22Rv1 (cell line): ENCODE measurements around the gene MYH15.

Source experiments
- H3K27ac ChIP-seq: fragments of 450-650 bp; 2 replicates; pipeline ENCODE4 v1.5.1; 2017
- CTCF ChIP-seq: fragments of 450-650 bp; IDR thresholded peaks from 2 replicates; pipeline ENCODE4 v1.5.1; 2017; ENCODE audit warnings: mild to moderate bottlenecking
- ZFX ChIP-seq: fragments of 450-650 bp; IDR thresholded peaks from 2 replicates; pipeline ENCODE4 v1.6.1; 2017; ENCODE audit warnings: antibody characterized with exemption, borderline replicate concordance

The MYH15 gene

GRCh38 chr3:108497271-108497670 lies 13.1 kb downstream of the MYH15 start:
- no peak overlapping the region for H3K27ac ChIP-seq
- no peak for TF ChIP-seq ZFX
- TF ChIP-seq CTCF, result no peak

GRCh38 chr3:108495717-108496116 lies 14.7 kb downstream of the MYH15 start:
- TF ChIP-seq ZFX (no peak), CTCF (no peak)
- no peak overlapping the region for H3K27ac ChIP-seq

GRCh38 chr3:108494906-108495531 lies 15.4 kb downstream of the MYH15 start:
- TF ChIP-seq CTCF, result no peak
- no peak for TF ChIP-seq ZFX
- no peak overlapping the region for H3K27ac ChIP-seq

- H3K27ac ChIP-seq, result no peak overlapping the region
- peak; percentile 76 for TF ChIP-seq CTCF
- no peak for TF ChIP-seq ZFX
These were observed 16.5 kb downstream of the MYH15 start for GRCh38 chr3:108493862-108494261.

GRCh38 chr3:108491456-108491855 lies 18.9 kb downstream of the MYH15 start:
- TF ChIP-seq ZFX, result no peak
- TF ChIP-seq CTCF, result no peak
- no peak overlapping the region for H3K27ac ChIP-seq

- TF ChIP-seq ZFX (no peak), CTCF (peak; percentile 73)
These were observed 20.6 kb downstream of the MYH15 start for GRCh38 chr3:108489776-108490175.

GRCh38 chr3:108488631-108489030 lies 21.8 kb downstream of the MYH15 start:
- H3K27ac ChIP-seq, result no peak overlapping the region
- no peak for TF ChIP-seq ZFX
- no peak for TF ChIP-seq CTCF

More at GRCh38 chr3:108489776-108490175, 20.6 kb downstream of the MYH15 start:
- no peak overlapping the region for H3K27ac ChIP-seq
